Activated CD8-positive, alpha-beta T cell treated with anti-CD3 and anti-CD28 coated beads for 36 hours (primary cell): ENCODE measurements around the gene SLC38A10. TPM values are rescaled to one million over a fixed set of nuclear protein-coding genes. Genes with fewer than 3 reads are reported as not detected.

Source experiments
- ATAC-seq: fragments of 200-7000 bp; cut with Tn5 transposase; one replicate; pipeline ENCODE4 v1.10.0; 2021; ENCODE audit warnings: mild to moderate bottlenecking, moderate library complexity
- CTCF ChIA-PET: fragments of 350-600 bp; sonication (Branson Sonifier 250); formaldehyde crosslinking; loops from one replicate; lab custom pipeline; 2021; ENCODE audit warnings: antibody characterized with exemption; lab: Charles Lee
- POLR2A ChIA-PET: fragments of 350-600 bp; sonication (Branson Sonifier 250); formaldehyde crosslinking; loops from one replicate; lab custom pipeline; 2021; ENCODE audit warnings: antibody characterized with exemption; lab: Charles Lee
- DNase-seq: peaks from one replicate; pipeline ENCODE4 v3.0.0-alpha.2; 2020
- H3K27ac Mint-ChIP-seq: one replicate; pipeline ENCODE4 v1.8.0; 2021; ENCODE audit warnings: mild to moderate bottlenecking, mixed read lengths
- H3K27me3 Mint-ChIP-seq: one replicate; pipeline ENCODE4 v1.8.0; 2021; ENCODE audit warnings: mixed read lengths
- H3K36me3 Mint-ChIP-seq: one replicate; pipeline ENCODE4 v1.8.0; 2021; ENCODE audit warnings: low read depth, mixed read lengths
- H3K4me1 Mint-ChIP-seq: one replicate; pipeline ENCODE4 v1.8.0; 2021; ENCODE audit warnings: low read depth, mixed read lengths
- H3K4me3 Mint-ChIP-seq: one replicate; pipeline ENCODE4 v1.8.0; 2021; ENCODE audit warnings: mild to moderate bottlenecking, moderate library complexity, mixed read lengths
- H3K9me3 Mint-ChIP-seq: one replicate; pipeline ENCODE4 v1.8.0; 2021; ENCODE audit warnings: mixed read lengths
- CTCF ChIP-seq: fragments of 200-600 bp; IDR thresholded peaks from one replicate; pipeline ENCODE4 v1.8.0; 2022; ENCODE audit warnings: antibody characterized with exemption, mild to moderate bottlenecking
- intact Hi-C: fragments of 100-400 bp; cut with micrococcal nuclease; formaldehyde crosslinking; loops from one replicate; pipeline ENCODE4 v1.10.0; 2022
- total RNA-seq, 2 experiments: library from RNA; stranded (reverse); gene quantifications; one replicate each; pipeline ENCODE4 v1.2.3, GENCODE V29; 2021

SLC38A10 gene
- total RNA-seq, 2 experiments from 2014 or later = 42.7 to 45.4 TPM

GRCh38 chr17:81301195-81302144 is 6.4 kb upstream of the SLC38A10 start:
- ChIA-PET CTCF (interaction anchor here (1.1 kb wide), 1 partner anchor 10 kb away, joined by 3 read pairs; no protein-coding TSS in a partner anchor), POLR2A (interaction anchor here (0.7 kb wide), 1 partner anchor 133 kb away, joined by 3 read pairs; no protein-coding TSS in a partner anchor)
- TF ChIP-seq CTCF = no peak
- DNase-seq (no peak), ATAC-seq (no peak)
- Mint-ChIP-seq H3K36me3 (no peaks in the 10 kb centered on the region), H3K9me3 (no peaks in the 10 kb centered on the region), H3K4me1 (peaks cover 3% of the 10 kb centered on the region), H3K27ac (no peak overlapping the region), H3K4me3 (no peak overlapping the region), H3K27me3 (no peaks in the 10 kb centered on the region)
- intact Hi-C loops = no loop called here

GRCh38 chr17:81300586-81301155 is 5.6 kb upstream of the SLC38A10 start:
- ATAC-seq (no peak), DNase-seq (no peak)
- H3K4me1 Mint-ChIP-seq = peaks cover 7% of the 10 kb centered on the region
- no peak overlapping the region for H3K27ac Mint-ChIP-seq
- no peak for TF ChIP-seq CTCF
- intact Hi-C loops = no loop called here
- H3K36me3 Mint-ChIP-seq = no peaks in the 10 kb centered on the region
- POLR2A ChIA-PET = interaction anchor here (0.7 kb wide), 1 partner anchor 132 kb away, joined by 3 read pairs; no protein-coding TSS in a partner anchor
- CTCF ChIA-PET = no interaction called here
- H3K4me3 Mint-ChIP-seq = no peak overlapping the region
- no peaks in the 10 kb centered on the region for H3K9me3 Mint-ChIP-seq
- H3K27me3 Mint-ChIP-seq = no peaks in the 10 kb centered on the region

- CTCF ChIA-PET = no interaction called here
Observed at GRCh38 chr17:81299846-81300585, 4.9 kb upstream of the SLC38A10 start.

GRCh38 chr17:81298991-81299738 is 4.1 kb upstream of the SLC38A10 start:
- H3K27me3 Mint-ChIP-seq = no peaks in the 10 kb centered on the region
- DNase-seq (no peak), ATAC-seq (no peak)
- no peaks in the 10 kb centered on the region for H3K9me3 Mint-ChIP-seq
- no peak overlapping the region for H3K4me3 Mint-ChIP-seq
- intact Hi-C loops = loop anchor here (10.0 kb wide), 1 partner anchor 186 kb away; no protein-coding TSS in a partner anchor
- ChIA-PET POLR2A (no interaction called here), CTCF (interaction anchor here (0.7 kb wide), 1 partner anchor 45 kb away, joined by 3 read pairs; no protein-coding TSS in a partner anchor)
- no peak overlapping the region for H3K27ac Mint-ChIP-seq
- TF ChIP-seq CTCF = no peak
- H3K4me1 Mint-ChIP-seq = peaks cover 13% of the 10 kb centered on the region
- H3K36me3 Mint-ChIP-seq = peaks cover 3% of the 10 kb centered on the region

More at GRCh38 chr17:81299846-81300585, 4.9 kb upstream of the SLC38A10 start:
- Mint-ChIP-seq H3K4me3 (no peak overlapping the region), H3K9me3 (no peaks in the 10 kb centered on the region), H3K4me1 (peaks cover 10% of the 10 kb centered on the region), H3K27me3 (no peaks in the 10 kb centered on the region), H3K36me3 (no peaks in the 10 kb centered on the region), H3K27ac (no peak overlapping the region)
- no peak for ATAC-seq
- DNase-seq = no peak
- TF ChIP-seq CTCF = no peak
- POLR2A ChIA-PET = no interaction called here
- intact Hi-C loops = loop anchor here (10.0 kb wide), 1 partner anchor 185 kb away; no protein-coding TSS in a partner anchor
